ENCODE data around the gene SERPINB10.

Gene SERPINB10

DNA sequence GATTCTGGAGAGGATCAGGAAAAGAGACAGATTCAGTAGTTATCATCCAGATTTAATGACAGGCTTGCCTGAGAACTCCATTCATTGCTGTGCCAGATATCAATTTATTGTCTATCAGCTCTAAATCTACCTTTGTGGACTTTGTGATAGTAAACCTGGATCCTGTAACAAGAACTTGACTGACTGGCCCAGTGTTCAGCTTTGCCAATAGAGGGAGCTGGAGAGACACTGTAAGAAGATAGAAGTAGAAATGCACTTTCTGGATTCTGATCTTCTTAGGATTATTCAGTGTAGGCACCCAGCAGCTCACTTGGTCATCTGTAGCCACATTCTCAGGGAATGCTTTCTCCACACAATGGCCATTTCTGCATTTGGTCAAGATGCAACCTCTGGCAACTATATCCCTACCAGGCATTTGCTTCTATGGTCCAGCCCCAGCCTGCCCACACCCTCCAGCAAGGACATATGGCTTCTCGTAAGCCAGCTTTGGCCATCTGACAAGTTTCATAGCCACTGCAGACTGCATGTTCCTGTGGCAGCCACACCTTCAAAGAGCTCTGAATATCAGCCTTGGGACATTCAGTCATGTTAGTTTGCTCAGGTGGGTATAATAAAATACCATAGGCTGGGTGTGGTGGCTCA is 56.0 kb downstream of the SERPINB10 start:
- Histone ChIP-seq H3K27me3 (ENCODE audit: control insufficient read depth in 2 of 2, insufficient read depth in 2 of 2, low read length in 2 of 2) (no peaks in the 10 kb centered on the region), H3K4me3 (ENCODE audit: low read length in 2 of 2) (no peak overlapping the region), H3K27ac (ENCODE audit: low read depth in 2 of 2, low read length in 2 of 2) (peak overlapping the region; percentile 0 to 60), H3K4me1 (ENCODE audit: control insufficient read depth in 2 of 2, insufficient read depth in 2 of 2, low read length in 2 of 2) (peaks cover 0 to 10% of the 10 kb centered on the region in 2 donors), H3K36me3 (ENCODE audit: control insufficient read depth in 2 of 2, insufficient read depth in 2 of 2, low read length in 2 of 2) (no peaks in the 10 kb centered on the region), H3K9me3 (ENCODE audit: control insufficient read depth in 2 of 2, low read length in 2 of 2) (no peaks in the 10 kb centered on the region), H3K9ac (ENCODE audit: low read depth in 1 of 2, low read length in 2 of 2) (no peak overlapping the region)

GRCh38 chr18:63964908-63965307 is 57.1 kb downstream of the SERPINB10 start:
- Histone ChIP-seq H3K27ac (ENCODE audit: low read depth in 2 of 2, low read length in 2 of 2) (no peak overlapping the region), H3K27me3 (ENCODE audit: control insufficient read depth in 2 of 2, insufficient read depth in 2 of 2, low read length in 2 of 2) (no peaks in the 10 kb centered on the region), H3K9me3 (ENCODE audit: control insufficient read depth in 2 of 2, low read length in 2 of 2) (no peaks in the 10 kb centered on the region), H3K9ac (ENCODE audit: low read depth in 1 of 2, low read length in 2 of 2) (no peak overlapping the region), H3K4me3 (ENCODE audit: low read length in 2 of 2) (no peak overlapping the region), H3K36me3 (ENCODE audit: control insufficient read depth in 2 of 2, insufficient read depth in 2 of 2, low read length in 2 of 2) (no peaks in the 10 kb centered on the region), H3K4me1 (ENCODE audit: control insufficient read depth in 2 of 2, insufficient read depth in 2 of 2, low read length in 2 of 2) (peaks cover 9 to 13% of the 10 kb centered on the region in 2 donors)

DNA sequence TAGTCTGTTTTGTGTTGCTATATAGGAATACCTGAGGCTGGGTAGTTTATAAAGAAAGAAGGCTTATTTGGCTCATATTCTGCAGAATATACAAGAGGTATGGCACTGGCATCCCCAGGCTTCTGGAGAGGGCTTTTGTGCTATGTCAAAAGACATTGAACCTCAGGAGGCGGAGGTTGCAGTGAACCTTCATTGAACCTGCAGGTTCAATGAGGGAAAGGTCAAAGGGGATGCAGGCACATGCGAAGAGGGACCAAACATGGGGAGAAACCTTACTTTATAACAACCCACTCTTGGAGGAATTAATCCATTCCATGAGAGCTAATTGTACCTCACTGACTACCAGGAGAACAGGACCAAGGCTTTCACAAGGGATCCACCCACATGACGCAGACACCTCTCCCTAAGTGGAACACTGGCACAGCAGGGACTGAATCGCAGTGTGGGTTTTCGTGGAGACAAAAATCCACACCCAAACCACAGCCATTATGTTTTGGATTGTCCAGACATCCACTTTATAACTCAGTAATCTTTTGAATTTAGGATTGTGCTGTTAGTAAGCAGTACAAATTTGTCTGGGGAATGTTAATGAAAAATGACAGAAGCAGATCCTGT is 58.1 kb downstream of the SERPINB10 start:
- Histone ChIP-seq H3K4me1 (ENCODE audit: control insufficient read depth in 2 of 2, insufficient read depth in 2 of 2, low read length in 2 of 2) (peaks cover 9 to 14% of the 10 kb centered on the region in 2 donors), H3K27me3 (ENCODE audit: control insufficient read depth in 2 of 2, insufficient read depth in 2 of 2, low read length in 2 of 2) (no peaks in the 10 kb centered on the region), H3K27ac (ENCODE audit: low read depth in 2 of 2, low read length in 2 of 2) (no peak overlapping the region), H3K9ac (ENCODE audit: low read depth in 1 of 2, low read length in 2 of 2) (no peak overlapping the region), H3K4me3 (ENCODE audit: low read length in 2 of 2) (no peak overlapping the region), H3K36me3 (ENCODE audit: control insufficient read depth in 2 of 2, insufficient read depth in 2 of 2, low read length in 2 of 2) (no peaks in the 10 kb centered on the region), H3K9me3 (ENCODE audit: control insufficient read depth in 2 of 2, low read length in 2 of 2) (no peaks in the 10 kb centered on the region)

DNA sequence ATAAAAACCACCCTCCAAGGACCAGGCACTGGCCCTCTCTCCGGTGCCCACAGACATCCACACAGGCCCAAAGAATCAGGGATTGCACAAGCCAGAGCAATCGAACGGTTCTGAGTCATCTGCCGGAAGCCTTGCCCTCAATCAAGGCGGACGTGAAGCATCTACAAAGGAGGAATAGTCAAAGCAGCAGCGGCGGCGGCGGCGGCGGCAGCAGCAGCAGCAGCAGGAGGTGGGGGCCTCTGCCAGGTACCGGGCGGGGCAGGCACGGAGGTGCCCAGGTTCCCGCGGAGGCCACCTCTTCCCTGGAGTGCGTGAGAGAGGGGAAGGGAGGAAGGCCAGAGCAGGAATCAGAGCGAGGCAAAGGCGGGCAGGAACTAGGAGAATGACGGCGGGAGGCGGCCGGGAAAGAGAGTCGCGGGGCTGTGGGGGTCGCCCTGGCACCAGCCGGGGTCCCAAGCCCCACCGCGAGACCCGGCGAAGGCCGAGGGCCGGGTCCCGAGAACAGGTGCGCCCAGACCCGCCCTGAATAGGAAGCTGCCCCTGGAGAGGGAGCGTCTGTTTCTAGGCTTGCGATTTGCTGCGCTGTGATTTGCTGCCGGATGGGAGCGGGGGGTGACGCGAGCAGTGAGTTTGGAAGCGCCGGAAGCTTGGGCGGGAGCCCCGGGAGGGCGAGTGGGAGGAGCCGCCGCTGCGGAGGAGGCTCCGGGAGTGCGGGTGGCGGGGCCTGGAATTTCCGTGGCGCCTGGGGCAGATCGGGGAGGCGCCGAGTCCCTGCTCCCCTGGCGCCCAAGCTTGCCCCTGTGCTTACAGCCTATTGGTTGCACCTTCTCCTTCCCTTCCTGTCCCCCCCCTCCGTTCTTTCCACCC is 62.4 kb downstream of the SERPINB10 start, which contains the start of gene SERPINB8:
Gene SERPINB8, plus strand, starts transcription at position 140 of the 867 bp plus-strand sequence. CDS start 8,228 bp downstream, outside the sequence.
- Histone ChIP-seq H3K9ac (ENCODE audit: low read depth in 1 of 2, low read length in 2 of 2) (peak within 1 kb of the TSS; percentile 81 to 88), H3K9me3 (ENCODE audit: control insufficient read depth in 2 of 2, low read length in 2 of 2) (no peaks in the 10 kb centered on the region), H3K4me3 (ENCODE audit: low read length in 2 of 2) (peak within 1 kb of the TSS; percentile 78 to 84), H3K36me3 (ENCODE audit: control insufficient read depth in 2 of 2, insufficient read depth in 2 of 2, low read length in 2 of 2) (no peaks in the 10 kb centered on the region), H3K27me3 (ENCODE audit: control insufficient read depth in 2 of 2, insufficient read depth in 2 of 2, low read length in 2 of 2) (no peaks in the 10 kb centered on the region), H3K27ac (ENCODE audit: low read depth in 2 of 2, low read length in 2 of 2) (peak within 1 kb of the TSS; percentile 97 to 98), H3K4me1 (ENCODE audit: control insufficient read depth in 2 of 2, insufficient read depth in 2 of 2, low read length in 2 of 2) (peaks cover 9% of the 10 kb centered on the region in 2 donors)

- peak overlapping the region; percentile 97 to 98 for H3K27ac ChIP-seq (ENCODE audit: low read depth in 2 of 2, low read length in 2 of 2)
- no peaks in the 10 kb centered on the region for H3K36me3 ChIP-seq (ENCODE audit: control insufficient read depth in 2 of 2, insufficient read depth in 2 of 2, low read length in 2 of 2)
- H3K4me1 ChIP-seq (ENCODE audit: control insufficient read depth in 2 of 2, insufficient read depth in 2 of 2, low read length in 2 of 2) = peaks cover 9% of the 10 kb centered on the region in 2 donors
- H3K9ac ChIP-seq (ENCODE audit: low read depth in 1 of 2, low read length in 2 of 2) = peak overlapping the region; percentile 81 to 88
- H3K4me3 ChIP-seq (ENCODE audit: low read length in 2 of 2) = peak overlapping the region; percentile 78 to 84
- H3K27me3 ChIP-seq (ENCODE audit: control insufficient read depth in 2 of 2, insufficient read depth in 2 of 2, low read length in 2 of 2) = no peaks in the 10 kb centered on the region
- no peaks in the 10 kb centered on the region for H3K9me3 ChIP-seq (ENCODE audit: control insufficient read depth in 2 of 2, low read length in 2 of 2)
These were observed 63.0 kb downstream of the SERPINB10 start for GRCh38 chr18:63970809-63971205.

DNA sequence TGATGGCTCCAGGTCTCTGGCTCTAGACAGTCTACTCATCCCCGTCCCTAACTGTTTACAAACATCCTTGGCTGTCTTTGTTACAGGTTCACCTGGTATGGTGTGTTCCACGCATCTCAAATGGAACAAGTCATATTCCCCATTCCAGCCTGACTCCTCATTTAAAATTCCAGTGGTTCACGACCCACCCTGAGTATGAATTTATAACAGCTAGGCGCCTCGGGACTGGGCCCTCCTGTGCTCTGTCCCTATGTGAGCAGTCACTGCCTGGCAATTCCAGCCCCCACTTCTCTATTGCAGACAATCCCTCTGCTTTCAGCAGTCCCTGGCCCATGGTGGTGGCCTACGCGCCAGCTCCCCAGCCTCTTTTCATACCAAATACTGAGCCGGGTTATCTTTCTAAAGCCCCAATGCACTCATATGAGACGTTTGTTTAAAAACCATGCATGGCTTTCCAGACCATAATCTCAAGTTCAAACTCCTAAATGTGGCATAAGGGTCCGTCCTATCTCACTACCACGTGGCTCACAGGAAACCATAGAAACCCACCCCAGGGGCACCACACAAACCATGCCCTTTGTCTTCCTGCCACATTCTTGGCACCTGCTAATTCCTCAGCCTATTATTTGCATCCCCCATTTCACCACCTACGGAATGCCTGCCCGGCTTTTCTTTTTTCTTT is 63.7 kb downstream of the SERPINB10 start:
- Histone ChIP-seq H3K27ac (ENCODE audit: low read depth in 2 of 2, low read length in 2 of 2) (peak overlapping the region; percentile 97 to 98), H3K4me3 (ENCODE audit: low read length in 2 of 2) (peak overlapping the region; percentile 78 to 84), H3K4me1 (ENCODE audit: control insufficient read depth in 2 of 2, insufficient read depth in 2 of 2, low read length in 2 of 2) (peaks cover 9% of the 10 kb centered on the region in 2 donors), H3K9me3 (ENCODE audit: control insufficient read depth in 2 of 2, low read length in 2 of 2) (no peaks in the 10 kb centered on the region), H3K36me3 (ENCODE audit: control insufficient read depth in 2 of 2, insufficient read depth in 2 of 2, low read length in 2 of 2) (no peaks in the 10 kb centered on the region), H3K27me3 (ENCODE audit: control insufficient read depth in 2 of 2, insufficient read depth in 2 of 2, low read length in 2 of 2) (no peaks in the 10 kb centered on the region), H3K9ac (ENCODE audit: low read depth in 1 of 2, low read length in 2 of 2) (peak overlapping the region; percentile 81 to 88)

GRCh38 chr18:63972002-63972376 is 64.2 kb downstream of the SERPINB10 start:
- H3K4me3 ChIP-seq (ENCODE audit: low read length in 2 of 2) = no peak overlapping the region
- no peaks in the 10 kb centered on the region for H3K27me3 ChIP-seq (ENCODE audit: control insufficient read depth in 2 of 2, insufficient read depth in 2 of 2, low read length in 2 of 2)
- no peak overlapping the region for H3K27ac ChIP-seq (ENCODE audit: low read depth in 2 of 2, low read length in 2 of 2)
- H3K9me3 ChIP-seq (ENCODE audit: control insufficient read depth in 2 of 2, low read length in 2 of 2) = no peaks in the 10 kb centered on the region
- no peaks in the 10 kb centered on the region for H3K36me3 ChIP-seq (ENCODE audit: control insufficient read depth in 2 of 2, insufficient read depth in 2 of 2, low read length in 2 of 2)
- H3K4me1 ChIP-seq (ENCODE audit: control insufficient read depth in 2 of 2, insufficient read depth in 2 of 2, low read length in 2 of 2) = peaks cover 9% of the 10 kb centered on the region in 2 donors
- H3K9ac ChIP-seq (ENCODE audit: low read depth in 1 of 2, low read length in 2 of 2) = no peak overlapping the region

DNA sequence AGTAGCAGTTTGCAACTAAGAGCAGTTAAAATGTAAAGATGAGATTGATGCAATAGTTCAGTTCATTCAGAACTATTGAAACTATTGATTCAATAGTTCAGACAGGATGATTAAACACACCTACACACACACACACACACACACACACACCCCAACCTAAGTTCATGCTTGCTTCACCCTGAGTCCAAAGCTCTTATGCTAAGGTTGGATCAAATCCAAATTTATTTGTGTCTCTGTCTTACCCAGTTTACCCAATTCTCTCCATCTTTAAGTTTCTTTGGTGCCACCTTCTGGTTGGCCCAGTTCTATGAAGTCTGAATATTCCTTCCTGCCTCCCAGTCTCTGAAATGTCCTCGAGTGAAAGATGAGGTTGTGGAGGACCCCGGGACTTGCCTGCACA is 67.2 kb downstream of the SERPINB10 start:
- Histone ChIP-seq H3K36me3 (ENCODE audit: control insufficient read depth in 2 of 2, insufficient read depth in 2 of 2, low read length in 2 of 2) (no peaks in the 10 kb centered on the region), H3K4me1 (ENCODE audit: control insufficient read depth in 2 of 2, insufficient read depth in 2 of 2, low read length in 2 of 2) (peaks cover 2 to 9% of the 10 kb centered on the region in 2 donors), H3K27me3 (ENCODE audit: control insufficient read depth in 2 of 2, insufficient read depth in 2 of 2, low read length in 2 of 2) (no peaks in the 10 kb centered on the region), H3K4me3 (ENCODE audit: low read length in 2 of 2) (no peak overlapping the region), H3K27ac (ENCODE audit: low read depth in 2 of 2, low read length in 2 of 2) (peak overlapping the region; percentile 13 to 18), H3K9me3 (ENCODE audit: control insufficient read depth in 2 of 2, low read length in 2 of 2) (no peaks in the 10 kb centered on the region), H3K9ac (ENCODE audit: low read depth in 1 of 2, low read length in 2 of 2) (no peak overlapping the region)

GRCh38 chr18:63975628-63976027 is 67.9 kb downstream of the SERPINB10 start:
- Histone ChIP-seq H3K36me3 (ENCODE audit: control insufficient read depth in 2 of 2, insufficient read depth in 2 of 2, low read length in 2 of 2) (peaks cover 0 to 2% of the 10 kb centered on the region in 2 donors), H3K27ac (ENCODE audit: low read depth in 2 of 2, low read length in 2 of 2) (no peak overlapping the region), H3K4me1 (ENCODE audit: control insufficient read depth in 2 of 2, insufficient read depth in 2 of 2, low read length in 2 of 2) (peaks cover 2 to 9% of the 10 kb centered on the region in 2 donors), H3K9me3 (ENCODE audit: control insufficient read depth in 2 of 2, low read length in 2 of 2) (no peaks in the 10 kb centered on the region), H3K9ac (ENCODE audit: low read depth in 1 of 2, low read length in 2 of 2) (no peak overlapping the region), H3K4me3 (ENCODE audit: low read length in 2 of 2) (no peak overlapping the region), H3K27me3 (ENCODE audit: control insufficient read depth in 2 of 2, insufficient read depth in 2 of 2, low read length in 2 of 2) (no peaks in the 10 kb centered on the region)
